WTC11 (cell line): ENCODE measurements around the gene CCDC157. TPM values are rescaled to one million over a fixed set of nuclear protein-coding genes. Genes with fewer than 3 reads are reported as not detected.
A peak's percentile ranks its signal among the peaks of the same experiment; 100 is the strongest.

Experiments used
- ATAC-seq: fragments of 200-7000 bp; cut with Tn5 transposase; 2 replicates; pipeline ENCODE4 v1.10.0; 2021; ENCODE audit warnings: mild to moderate bottlenecking, moderate library complexity
- CTCF ChIA-PET: fragments of 300-600 bp; sonication (Branson Sonifier 250); formaldehyde crosslinking; loops from one replicate; lab custom pipeline; 2021; ENCODE audit warnings: antibody characterized with exemption; lab: Charles Lee
- POLR2A ChIA-PET: fragments of 350-600 bp; sonication (Branson Sonifier 250); formaldehyde crosslinking; loops from one replicate; lab custom pipeline; 2021; ENCODE audit warnings: antibody characterized with exemption; lab: Charles Lee
- DNase-seq: peaks from one replicate; pipeline ENCODE4 v3.0.0; 2021; ENCODE audit warnings: low spot score
- H3K27ac Mint-ChIP-seq: 2 replicates; pipeline ENCODE4 v1.8.0; 2021; ENCODE audit warnings: mixed read lengths
- H3K27me3 Mint-ChIP-seq: 2 replicates; pipeline ENCODE4 v1.8.0; 2021; ENCODE audit warnings: low read depth, mild to moderate bottlenecking, moderate library complexity, mixed read lengths
- H3K36me3 Mint-ChIP-seq: 2 replicates; pipeline ENCODE4 v1.8.0; 2021; ENCODE audit warnings: mixed read lengths
- H3K4me1 Mint-ChIP-seq: 2 replicates; pipeline ENCODE4 v1.8.0; 2022; ENCODE audit warnings: mixed read lengths
- H3K4me3 Mint-ChIP-seq: 2 replicates; pipeline ENCODE4 v1.8.0; 2021; ENCODE audit warnings: mild to moderate bottlenecking, moderate library complexity, mixed read lengths
- H3K9me3 Mint-ChIP-seq: 2 replicates; pipeline ENCODE4 v1.8.0; 2021; ENCODE audit warnings: mixed read lengths
- CDX4 ChIP-seq: fragments of 250-450 bp; sonication (Bioruptor Pico); IDR thresholded peaks from 2 replicates; pipeline ENCODE4 v1.9.0; 2021; ENCODE audit warnings: moderate library complexity, mild to moderate bottlenecking, inconsistent platforms, borderline replicate concordance
- JAZF1 ChIP-seq: fragments of 250-450 bp; sonication (Bioruptor Pico); IDR thresholded peaks from 2 replicates; pipeline ENCODE4 v1.9.0; 2021; ENCODE audit warnings: moderate library complexity, mild to moderate bottlenecking, inconsistent platforms
- MYBL2 ChIP-seq: sonication (generic); formaldehyde crosslinking; IDR thresholded peaks from 2 replicates; pipeline ENCODE4 v1.8.1; 2023; ENCODE audit warnings: mild to moderate bottlenecking, moderate library complexity, missing genetic modification reagents
- NR3C1 ChIP-seq: sonication (generic); formaldehyde crosslinking; conservative IDR thresholded peaks from 2 replicates; pipeline ENCODE4 v1.8.1; 2023; ENCODE audit warnings: low read depth, mild to moderate bottlenecking, missing genetic modification reagents
- OVOL2 ChIP-seq: fragments of 250-450 bp; sonication (Bioruptor Pico); IDR thresholded peaks from 2 replicates; pipeline ENCODE4 v1.9.0; 2021; ENCODE audit warnings: mild to moderate bottlenecking, borderline replicate concordance
- SMAD3 ChIP-seq: sonication (generic); formaldehyde crosslinking; IDR thresholded peaks from 2 replicates; pipeline ENCODE4 v1.8.0; 2022; ENCODE audit warnings: missing genetic modification reagents, mild to moderate bottlenecking, borderline replicate concordance
- TEAD1 ChIP-seq: sonication (generic); formaldehyde crosslinking; IDR thresholded peaks from 2 replicates; pipeline ENCODE4 v1.8.0; 2022; ENCODE audit warnings: mild to moderate bottlenecking, missing genetic modification reagents
- ZNF138 ChIP-seq: sonication (generic); formaldehyde crosslinking; conservative IDR thresholded peaks from 2 replicates; pipeline ENCODE4 v1.8.1; 2022; ENCODE audit warnings: mild to moderate bottlenecking, moderate library complexity, missing genetic modification reagents
- ZNF317 ChIP-seq: sonication (generic); formaldehyde crosslinking; IDR thresholded peaks from 2 replicates; pipeline ENCODE4 v1.8.1; 2023; ENCODE audit warnings: low read depth, mild to moderate bottlenecking, moderate library complexity, missing genetic modification reagents, borderline replicate concordance
- ZSCAN18 ChIP-seq: fragments of 250-450 bp; sonication (Bioruptor Pico); IDR thresholded peaks from 2 replicates; pipeline ENCODE4 v2.1.2; 2022; ENCODE audit warnings: mild to moderate bottlenecking, moderate library complexity
- total RNA-seq: library from RNA; stranded (reverse); gene quantifications from 3 replicates; pipeline ENCODE4 v1.2.3, GENCODE V29; 2021
- TF ChIP-seq, protein P1 (sequence below): sonication (generic); formaldehyde crosslinking; IDR thresholded peaks from 2 replicates; pipeline ENCODE4 v1.8.1; 2023; ENCODE audit warnings: mild to moderate bottlenecking, moderate library complexity, missing genetic modification reagents
- TF ChIP-seq, protein P2 (sequence below): sonication (generic); formaldehyde crosslinking; IDR thresholded peaks from 2 replicates; pipeline ENCODE4 v1.8.0; 2022; ENCODE audit warnings: missing genetic modification reagents
- TF ChIP-seq, protein P3 (sequence below): sonication (generic); formaldehyde crosslinking; IDR thresholded peaks from 2 replicates; pipeline ENCODE4 v1.8.0; 2022; ENCODE audit warnings: mild to moderate bottlenecking, missing genetic modification reagents
- TF ChIP-seq, protein P4 (sequence below): sonication (generic); formaldehyde crosslinking; IDR thresholded peaks from 2 replicates; pipeline ENCODE4 v1.8.0; 2022; ENCODE audit warnings: mild to moderate bottlenecking, missing genetic modification reagents
- TF ChIP-seq, protein P5 (sequence below): fragments of 250-450 bp; sonication (Bioruptor Pico); IDR thresholded peaks from 2 replicates; pipeline ENCODE4 v1.9.0; 2021; ENCODE audit warnings: mild to moderate bottlenecking
- TF ChIP-seq, protein P6 (sequence below): sonication (generic); formaldehyde crosslinking; IDR thresholded peaks from 2 replicates; pipeline ENCODE4 v1.8.1; 2022; ENCODE audit warnings: mild to moderate bottlenecking, missing genetic modification reagents, moderate library complexity, borderline replicate concordance

The CCDC157 gene
- total RNA-seq, 1 experiment from 2014 or later, result 6.5 TPM

DNA sequence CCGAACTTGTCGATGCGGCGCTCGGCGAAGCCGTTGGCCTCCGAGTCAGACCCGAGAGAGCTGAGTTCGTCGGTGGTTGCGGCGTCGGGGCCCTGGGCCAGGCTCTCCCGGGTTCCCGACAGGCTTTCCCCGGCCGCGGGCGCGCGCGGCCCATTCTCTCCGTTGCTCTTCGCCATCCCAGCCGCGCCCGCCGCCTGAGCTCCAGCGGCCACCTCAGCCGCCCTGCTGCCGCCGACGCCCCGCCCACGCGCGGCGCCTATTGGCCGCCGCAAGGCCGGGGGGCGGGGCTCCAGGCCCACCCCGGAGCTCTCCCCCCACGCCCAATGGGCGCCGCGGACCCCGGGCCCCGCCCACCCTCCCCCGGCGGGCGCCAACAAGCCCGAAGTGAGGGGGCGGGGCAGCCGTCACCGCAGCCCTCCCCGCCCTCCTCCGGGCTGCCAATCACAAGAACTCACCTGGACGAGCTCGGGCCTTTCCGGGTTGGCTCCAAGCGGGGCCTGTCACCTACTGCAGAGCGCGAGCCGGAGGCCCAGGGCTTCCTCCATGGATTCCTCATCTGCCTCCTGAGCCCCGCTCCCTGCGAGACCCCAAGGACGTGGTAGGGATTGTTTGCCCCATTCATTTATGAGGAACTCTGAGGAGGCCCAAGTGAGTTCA is 30.0 kb upstream of the CCDC157 start, which contains the start of gene TBC1D10A (continued):
- no peak for TF ChIP-seq ZSCAN18
- TF ChIP-seq, protein P1, sequence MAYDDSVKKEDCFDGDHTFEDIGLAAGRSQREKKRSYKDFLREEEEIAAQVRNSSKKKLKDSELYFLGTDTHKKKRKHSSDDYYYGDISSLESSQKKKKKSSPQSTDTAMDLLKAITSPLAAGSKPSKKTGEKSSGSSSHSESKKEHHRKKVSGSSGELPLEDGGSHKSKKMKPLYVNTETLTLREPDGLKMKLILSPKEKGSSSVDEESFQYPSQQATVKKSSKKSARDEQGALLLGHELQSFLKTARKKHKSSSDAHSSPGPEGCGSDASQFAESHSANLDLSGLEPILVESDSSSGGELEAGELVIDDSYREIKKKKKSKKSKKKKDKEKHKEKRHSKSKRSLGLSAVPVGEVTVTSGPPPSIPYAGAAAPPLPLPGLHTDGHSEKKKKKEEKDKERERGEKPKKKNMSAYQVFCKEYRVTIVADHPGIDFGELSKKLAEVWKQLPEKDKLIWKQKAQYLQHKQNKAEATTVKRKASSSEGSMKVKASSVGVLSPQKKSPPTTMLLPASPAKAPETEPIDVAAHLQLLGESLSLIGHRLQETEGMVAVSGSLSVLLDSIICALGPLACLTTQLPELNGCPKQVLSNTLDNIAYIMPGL (CRISPR knock-in tag), result peak; percentile 25; the same call in 1 of the 2 replicates

GRCh38 chr22:30327864-30328345 is 28.9 kb upstream of the CCDC157 start:
- ChIA-PET CTCF (interaction anchor here (0.6 to 7.8 kb wide), 10 partner anchors 9 to 555 kb away, joined by 3 to 193 read pairs (median 10); partner anchors contain the start of genes CASTOR1 and RNF215), POLR2A (interaction anchor here (1.0 to 2.4 kb wide), 2 partner anchors 37 to 39 kb away, joined by 4 to 7 read pairs; partner anchors contain the start of gene CASTOR1)
- ATAC-seq (peak; percentile 33), DNase-seq (peak; percentile 33)
- Mint-ChIP-seq H3K9me3 (no peaks in the 10 kb centered on the region), H3K4me1 (peaks cover 28% of the 10 kb centered on the region), H3K36me3 (peaks cover 10% of the 10 kb centered on the region; the same call in 1 of the 2 replicates), H3K27ac (peak overlapping the region; percentile 89), H3K27me3 (no peaks in the 10 kb centered on the region), H3K4me3 (peak overlapping the region; percentile 65)
- no peak for TF ChIP-seq OVOL2 (CRISPR knock-in tag)
- no peak for TF ChIP-seq NR3C1
- TF ChIP-seq, protein P2, sequence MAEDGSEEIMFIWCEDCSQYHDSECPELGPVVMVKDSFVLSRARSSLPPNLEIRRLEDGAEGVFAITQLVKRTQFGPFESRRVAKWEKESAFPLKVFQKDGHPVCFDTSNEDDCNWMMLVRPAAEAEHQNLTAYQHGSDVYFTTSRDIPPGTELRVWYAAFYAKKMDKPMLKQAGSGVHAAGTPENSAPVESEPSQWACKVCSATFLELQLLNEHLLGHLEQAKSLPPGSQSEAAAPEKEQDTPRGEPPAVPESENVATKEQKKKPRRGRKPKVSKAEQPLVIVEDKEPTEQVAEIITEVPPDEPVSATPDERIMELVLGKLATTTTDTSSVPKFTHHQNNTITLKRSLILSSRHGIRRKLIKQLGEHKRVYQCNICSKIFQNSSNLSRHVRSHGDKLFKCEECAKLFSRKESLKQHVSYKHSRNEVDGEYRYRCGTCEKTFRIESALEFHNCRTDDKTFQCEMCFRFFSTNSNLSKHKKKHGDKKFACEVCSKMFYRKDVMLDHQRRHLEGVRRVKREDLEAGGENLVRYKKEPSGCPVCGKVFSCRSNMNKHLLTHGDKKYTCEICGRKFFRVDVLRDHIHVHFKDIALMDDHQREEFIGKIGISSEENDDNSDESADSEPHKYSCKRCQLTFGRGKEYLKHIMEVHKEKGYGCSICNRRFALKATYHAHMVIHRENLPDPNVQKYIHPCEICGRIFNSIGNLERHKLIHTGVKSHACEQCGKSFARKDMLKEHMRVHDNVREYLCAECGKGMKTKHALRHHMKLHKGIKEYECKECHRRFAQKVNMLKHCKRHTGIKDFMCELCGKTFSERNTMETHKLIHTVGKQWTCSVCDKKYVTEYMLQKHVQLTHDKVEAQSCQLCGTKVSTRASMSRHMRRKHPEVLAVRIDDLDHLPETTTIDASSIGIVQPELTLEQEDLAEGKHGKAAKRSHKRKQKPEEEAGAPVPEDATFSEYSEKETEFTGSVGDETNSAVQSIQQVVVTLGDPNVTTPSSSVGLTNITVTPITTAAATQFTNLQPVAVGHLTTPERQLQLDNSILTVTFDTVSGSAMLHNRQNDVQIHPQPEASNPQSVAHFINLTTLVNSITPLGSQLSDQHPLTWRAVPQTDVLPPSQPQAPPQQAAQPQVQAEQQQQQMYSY (CRISPR knock-in tag), result no peak
- no peak for TF ChIP-seq ZNF138 (CRISPR knock-in tag)
- TF ChIP-seq JAZF1 (CRISPR knock-in tag), result no peak
- TF ChIP-seq ZNF317 (CRISPR knock-in tag), result no peak
- TF ChIP-seq, protein P3, sequence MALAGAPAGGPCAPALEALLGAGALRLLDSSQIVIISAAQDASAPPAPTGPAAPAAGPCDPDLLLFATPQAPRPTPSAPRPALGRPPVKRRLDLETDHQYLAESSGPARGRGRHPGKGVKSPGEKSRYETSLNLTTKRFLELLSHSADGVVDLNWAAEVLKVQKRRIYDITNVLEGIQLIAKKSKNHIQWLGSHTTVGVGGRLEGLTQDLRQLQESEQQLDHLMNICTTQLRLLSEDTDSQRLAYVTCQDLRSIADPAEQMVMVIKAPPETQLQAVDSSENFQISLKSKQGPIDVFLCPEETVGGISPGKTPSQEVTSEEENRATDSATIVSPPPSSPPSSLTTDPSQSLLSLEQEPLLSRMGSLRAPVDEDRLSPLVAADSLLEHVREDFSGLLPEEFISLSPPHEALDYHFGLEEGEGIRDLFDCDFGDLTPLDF, result no peak
- TF ChIP-seq, protein P4, sequence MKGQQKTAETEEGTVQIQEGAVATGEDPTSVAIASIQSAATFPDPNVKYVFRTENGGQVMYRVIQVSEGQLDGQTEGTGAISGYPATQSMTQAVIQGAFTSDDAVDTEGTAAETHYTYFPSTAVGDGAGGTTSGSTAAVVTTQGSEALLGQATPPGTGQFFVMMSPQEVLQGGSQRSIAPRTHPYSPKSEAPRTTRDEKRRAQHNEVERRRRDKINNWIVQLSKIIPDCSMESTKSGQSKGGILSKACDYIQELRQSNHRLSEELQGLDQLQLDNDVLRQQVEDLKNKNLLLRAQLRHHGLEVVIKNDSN (CRISPR knock-in tag), result no peak
- TF ChIP-seq MYBL2 (CRISPR knock-in tag), result no peak
- TF ChIP-seq SMAD3 (CRISPR knock-in tag), result no peak
- TF ChIP-seq TEAD1 (CRISPR knock-in tag), result no peak
- TF ChIP-seq, protein P5, sequence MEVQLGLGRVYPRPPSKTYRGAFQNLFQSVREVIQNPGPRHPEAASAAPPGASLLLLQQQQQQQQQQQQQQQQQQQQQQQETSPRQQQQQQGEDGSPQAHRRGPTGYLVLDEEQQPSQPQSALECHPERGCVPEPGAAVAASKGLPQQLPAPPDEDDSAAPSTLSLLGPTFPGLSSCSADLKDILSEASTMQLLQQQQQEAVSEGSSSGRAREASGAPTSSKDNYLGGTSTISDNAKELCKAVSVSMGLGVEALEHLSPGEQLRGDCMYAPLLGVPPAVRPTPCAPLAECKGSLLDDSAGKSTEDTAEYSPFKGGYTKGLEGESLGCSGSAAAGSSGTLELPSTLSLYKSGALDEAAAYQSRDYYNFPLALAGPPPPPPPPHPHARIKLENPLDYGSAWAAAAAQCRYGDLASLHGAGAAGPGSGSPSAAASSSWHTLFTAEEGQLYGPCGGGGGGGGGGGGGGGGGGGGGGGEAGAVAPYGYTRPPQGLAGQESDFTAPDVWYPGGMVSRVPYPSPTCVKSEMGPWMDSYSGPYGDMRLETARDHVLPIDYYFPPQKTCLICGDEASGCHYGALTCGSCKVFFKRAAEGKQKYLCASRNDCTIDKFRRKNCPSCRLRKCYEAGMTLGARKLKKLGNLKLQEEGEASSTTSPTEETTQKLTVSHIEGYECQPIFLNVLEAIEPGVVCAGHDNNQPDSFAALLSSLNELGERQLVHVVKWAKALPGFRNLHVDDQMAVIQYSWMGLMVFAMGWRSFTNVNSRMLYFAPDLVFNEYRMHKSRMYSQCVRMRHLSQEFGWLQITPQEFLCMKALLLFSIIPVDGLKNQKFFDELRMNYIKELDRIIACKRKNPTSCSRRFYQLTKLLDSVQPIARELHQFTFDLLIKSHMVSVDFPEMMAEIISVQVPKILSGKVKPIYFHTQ (CRISPR knock-in tag), result no peak
- TF ChIP-seq, protein P6, sequence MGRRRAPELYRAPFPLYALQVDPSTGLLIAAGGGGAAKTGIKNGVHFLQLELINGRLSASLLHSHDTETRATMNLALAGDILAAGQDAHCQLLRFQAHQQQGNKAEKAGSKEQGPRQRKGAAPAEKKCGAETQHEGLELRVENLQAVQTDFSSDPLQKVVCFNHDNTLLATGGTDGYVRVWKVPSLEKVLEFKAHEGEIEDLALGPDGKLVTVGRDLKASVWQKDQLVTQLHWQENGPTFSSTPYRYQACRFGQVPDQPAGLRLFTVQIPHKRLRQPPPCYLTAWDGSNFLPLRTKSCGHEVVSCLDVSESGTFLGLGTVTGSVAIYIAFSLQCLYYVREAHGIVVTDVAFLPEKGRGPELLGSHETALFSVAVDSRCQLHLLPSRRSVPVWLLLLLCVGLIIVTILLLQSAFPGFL (CRISPR knock-in tag), result no peak
- no peak for TF ChIP-seq CDX4 (CRISPR knock-in tag)
- TF ChIP-seq, protein P1 (CRISPR knock-in tag), result no peak
